KOPT-K1 (cell line): Measurements from ENCODE around the gene FAM234B.

Source experiments
- H3K27ac ChIP-seq: fragments of 200-600 bp; sonication (generic); 2 replicates; pipeline ENCODE4 v1.5.1; 2016; ENCODE audit warnings: antibody characterized with exemption, mild to moderate bottlenecking, low read depth, low read length; ENCODE audit not compliant: poor library complexity, severe bottlenecking
- H3K36me3 ChIP-seq: fragments of 200-600 bp; sonication (generic); 2 replicates; pipeline ENCODE4 v1.5.1; 2017; ENCODE audit warnings: antibody characterized with exemption, mild to moderate bottlenecking, low read length, moderate library complexity; ENCODE audit not compliant: insufficient read depth
- H3K9me3 ChIP-seq: fragments of 200-600 bp; sonication (generic); 2 replicates; pipeline ENCODE4 v1.5.1; 2017; ENCODE audit warnings: antibody characterized with exemption, low read length, mild to moderate bottlenecking; ENCODE audit not compliant: insufficient read depth, poor library complexity, severe bottlenecking

FAM234B gene

GRCh38 chr12:13087766-13088165 lies 43.6 kb downstream of the FAM234B start:
- Histone ChIP-seq H3K36me3 (no peaks in the 10 kb centered on the region), H3K9me3 (no peaks in the 10 kb centered on the region), H3K27ac (no peak overlapping the region)

GRCh38 chr12:13088496-13088895 lies 44.3 kb downstream of the FAM234B start:
- no peaks in the 10 kb centered on the region for H3K9me3 ChIP-seq
- H3K36me3 ChIP-seq: no peaks in the 10 kb centered on the region
- no peak overlapping the region for H3K27ac ChIP-seq

- Histone ChIP-seq H3K27ac (no peak overlapping the region), H3K9me3 (no peaks in the 10 kb centered on the region), H3K36me3 (no peaks in the 10 kb centered on the region)
Observed at GRCh38 chr12:13090054-13090453, 45.9 kb downstream of the FAM234B start.

GRCh38 chr12:13091832-13092231 lies 47.7 kb downstream of the FAM234B start:
- Histone ChIP-seq H3K36me3 (no peaks in the 10 kb centered on the region), H3K9me3 (no peaks in the 10 kb centered on the region), H3K27ac (no peak overlapping the region)

- Histone ChIP-seq H3K9me3 (no peaks in the 10 kb centered on the region), H3K36me3 (no peaks in the 10 kb centered on the region), H3K27ac (no peak overlapping the region)
Observed at GRCh38 chr12:13093191-13093847, 49.1 kb downstream of the FAM234B start.

DNA sequence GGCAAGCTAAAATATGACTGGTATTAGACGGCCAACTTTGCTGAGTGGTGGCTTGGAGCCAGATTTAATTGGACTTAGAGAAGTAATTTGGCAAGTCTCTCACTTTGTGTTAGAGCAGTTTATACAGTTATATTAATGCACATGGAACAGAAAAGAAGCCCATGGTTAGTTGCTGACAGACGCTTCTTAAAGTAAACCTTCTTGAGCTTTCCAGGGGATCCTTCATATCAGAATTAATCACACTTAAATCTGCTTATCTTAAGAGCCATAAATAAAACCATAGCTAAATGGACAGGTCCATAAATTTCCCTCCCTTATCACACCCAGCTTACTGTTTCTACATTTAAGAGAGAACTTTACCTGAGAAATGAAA lies 49.7 kb downstream of the FAM234B start:
- Histone ChIP-seq H3K27ac (no peak overlapping the region), H3K9me3 (no peaks in the 10 kb centered on the region), H3K36me3 (no peaks in the 10 kb centered on the region)

- Histone ChIP-seq H3K27ac (no peak overlapping the region), H3K36me3 (no peaks in the 10 kb centered on the region), H3K9me3 (no peaks in the 10 kb centered on the region)
Observed at GRCh38 chr12:13094367-13094766, 50.2 kb downstream of the FAM234B start.

DNA sequence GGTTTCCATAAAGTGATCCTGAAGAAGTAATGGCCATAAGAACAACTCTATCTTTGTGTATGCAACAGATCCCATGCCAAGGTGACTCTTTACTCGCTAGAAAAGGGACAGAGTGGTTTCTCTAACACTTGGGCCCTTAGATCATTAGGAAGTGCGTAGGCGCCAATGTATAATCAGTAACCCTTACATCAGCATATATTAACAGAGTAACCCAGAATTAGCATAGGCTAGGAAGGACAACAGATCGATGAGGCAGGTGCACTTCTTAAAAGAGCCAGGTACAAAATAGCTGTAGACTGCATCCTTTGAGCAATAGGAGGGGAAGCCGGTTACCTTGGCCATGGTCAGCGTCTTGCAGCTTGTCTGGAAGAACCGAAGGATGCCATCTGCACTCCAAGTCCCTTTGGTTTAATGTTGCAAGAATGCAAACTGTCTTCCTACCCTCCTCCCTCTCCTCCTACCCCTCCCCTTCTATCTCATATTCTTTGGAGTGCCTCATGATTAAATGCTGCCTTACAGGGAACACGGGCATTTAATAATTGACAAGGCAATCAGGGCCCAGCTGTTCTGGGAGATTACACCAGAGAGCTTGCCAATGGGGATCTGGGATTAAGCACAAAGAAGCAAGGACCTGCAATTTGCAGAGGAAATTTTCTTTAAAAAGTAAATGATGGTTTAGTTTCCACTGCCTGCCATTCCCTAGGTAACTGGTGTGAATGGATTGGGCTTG lies 51.2 kb downstream of the FAM234B start:
- no peaks in the 10 kb centered on the region for H3K36me3 ChIP-seq
- no peaks in the 10 kb centered on the region for H3K9me3 ChIP-seq
- no peak overlapping the region for H3K27ac ChIP-seq

DNA sequence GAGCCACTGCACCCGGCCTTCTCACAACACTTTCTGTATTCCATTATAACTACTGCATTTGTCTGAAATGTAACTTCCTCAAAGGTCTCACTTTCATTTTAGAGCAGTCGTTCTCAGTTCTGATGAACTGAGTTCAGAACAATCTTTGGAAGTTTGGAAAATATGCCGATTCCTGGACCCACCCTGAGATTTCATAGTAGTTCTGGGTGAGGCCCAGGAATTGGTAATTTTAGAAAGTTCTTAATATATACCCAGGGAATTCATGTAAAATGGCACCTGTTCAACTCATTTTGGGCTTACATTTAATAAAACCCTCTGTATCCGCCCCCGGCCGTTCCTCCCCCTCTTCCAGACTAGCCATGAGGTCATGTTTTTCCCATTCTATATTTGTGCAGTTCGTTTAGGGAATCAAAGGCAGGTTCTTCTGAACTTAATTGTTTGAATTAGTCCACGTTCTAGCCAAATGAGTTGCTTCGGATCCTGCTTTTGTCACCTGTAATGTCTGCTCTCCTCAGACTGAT lies 53.4 kb downstream of the FAM234B start:
- H3K36me3 ChIP-seq: no peaks in the 10 kb centered on the region
- no peaks in the 10 kb centered on the region for H3K9me3 ChIP-seq
- no peak overlapping the region for H3K27ac ChIP-seq

- Histone ChIP-seq H3K9me3 (no peaks in the 10 kb centered on the region), H3K36me3 (no peaks in the 10 kb centered on the region), H3K27ac (no peak overlapping the region)
Observed at GRCh38 chr12:13099066-13099843, 55.1 kb downstream of the FAM234B start.

GRCh38 chr12:13099844-13100604 lies 55.8 kb downstream of the FAM234B start:
- Histone ChIP-seq H3K9me3 (no peaks in the 10 kb centered on the region), H3K36me3 (no peaks in the 10 kb centered on the region), H3K27ac (no peak overlapping the region)

DNA sequence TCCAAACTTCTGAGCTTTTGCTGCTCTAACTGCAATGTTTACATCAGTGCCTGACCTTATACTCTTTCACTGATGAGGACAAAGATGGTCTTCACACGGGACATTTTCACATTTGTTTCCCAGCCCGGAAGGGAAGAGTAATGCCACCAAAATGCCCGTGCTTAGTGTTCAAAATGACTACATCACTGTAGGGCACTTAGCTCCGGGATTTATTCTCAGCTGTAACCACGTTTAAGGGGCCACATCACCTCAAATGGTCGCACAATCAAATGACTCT lies 56.4 kb downstream of the FAM234B start:
- H3K9me3 ChIP-seq: no peaks in the 10 kb centered on the region
- H3K27ac ChIP-seq: no peak overlapping the region

GRCh38 chr12:13100882-13101769 lies 56.9 kb downstream of the FAM234B start:
- Histone ChIP-seq H3K9me3 (no peaks in the 10 kb centered on the region), H3K36me3 (no peaks in the 10 kb centered on the region), H3K27ac (peak overlapping the region; percentile 44)

More for the DNA sequence above, 56.4 kb downstream of the FAM234B start:
- no peaks in the 10 kb centered on the region for H3K36me3 ChIP-seq

- no peaks in the 10 kb centered on the region for H3K9me3 ChIP-seq
- no peaks in the 10 kb centered on the region for H3K36me3 ChIP-seq
- H3K27ac ChIP-seq: peak overlapping the region; percentile 44
Observed at GRCh38 chr12:13101821-13102375, 57.7 kb downstream of the FAM234B start.
